Activated gamma-delta T cell (primary cell): Measurements from ENCODE around the gene BAHCC1.
A peak's percentile ranks its signal among the peaks of the same experiment; 100 is the strongest.

ENCODE experiments used
- DNase-seq: peaks from one replicate; lab custom pipeline; 2025; lab: John Stamatoyannopoulos, UW

Gene BAHCC1

DNA sequence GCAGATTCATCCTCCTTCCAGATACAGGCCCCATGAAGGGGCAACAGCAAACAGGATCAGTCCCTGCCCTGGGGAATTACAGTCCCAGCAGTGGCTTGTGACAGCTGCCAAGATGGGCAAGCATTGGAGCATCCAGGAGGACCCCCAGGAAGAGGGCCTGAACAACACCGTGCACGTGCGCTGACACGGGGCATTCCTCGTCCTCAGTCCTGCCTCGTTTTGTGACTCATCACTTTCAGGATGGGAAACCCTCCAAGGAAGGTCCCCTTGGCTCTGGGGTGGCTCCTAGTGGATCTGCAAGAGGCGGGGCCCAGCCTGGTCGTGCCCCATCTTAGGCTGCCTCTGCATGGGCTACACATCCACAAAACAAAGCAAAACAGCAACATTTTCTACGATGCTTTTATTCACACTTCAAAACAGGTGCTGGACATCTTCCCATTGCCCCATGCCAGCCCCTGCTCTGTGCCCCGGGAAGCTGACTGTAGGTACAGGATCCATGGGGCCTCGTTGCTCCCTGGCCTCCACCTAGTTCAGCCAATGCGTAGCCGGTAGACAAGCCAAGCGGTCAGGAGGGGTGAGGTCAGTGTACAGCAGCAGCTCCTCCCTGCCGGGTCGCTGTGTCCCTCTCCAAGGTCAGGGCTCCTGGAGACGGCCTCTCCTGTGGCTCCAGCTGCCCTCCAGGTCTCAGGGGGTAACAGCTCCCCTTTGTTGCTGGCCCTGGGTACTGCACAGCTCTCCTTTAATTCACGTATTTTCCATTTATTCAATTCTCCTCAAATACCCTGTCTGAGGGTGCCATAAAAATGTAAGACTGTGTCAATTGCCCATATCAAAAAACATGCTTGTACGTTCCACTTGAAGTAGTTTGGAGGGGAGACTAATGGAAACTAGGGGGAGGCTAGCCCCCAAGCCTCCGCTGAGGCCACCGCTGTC is 85.1 kb downstream of the BAHCC1 start:
- no peak for DNase-seq

DNA sequence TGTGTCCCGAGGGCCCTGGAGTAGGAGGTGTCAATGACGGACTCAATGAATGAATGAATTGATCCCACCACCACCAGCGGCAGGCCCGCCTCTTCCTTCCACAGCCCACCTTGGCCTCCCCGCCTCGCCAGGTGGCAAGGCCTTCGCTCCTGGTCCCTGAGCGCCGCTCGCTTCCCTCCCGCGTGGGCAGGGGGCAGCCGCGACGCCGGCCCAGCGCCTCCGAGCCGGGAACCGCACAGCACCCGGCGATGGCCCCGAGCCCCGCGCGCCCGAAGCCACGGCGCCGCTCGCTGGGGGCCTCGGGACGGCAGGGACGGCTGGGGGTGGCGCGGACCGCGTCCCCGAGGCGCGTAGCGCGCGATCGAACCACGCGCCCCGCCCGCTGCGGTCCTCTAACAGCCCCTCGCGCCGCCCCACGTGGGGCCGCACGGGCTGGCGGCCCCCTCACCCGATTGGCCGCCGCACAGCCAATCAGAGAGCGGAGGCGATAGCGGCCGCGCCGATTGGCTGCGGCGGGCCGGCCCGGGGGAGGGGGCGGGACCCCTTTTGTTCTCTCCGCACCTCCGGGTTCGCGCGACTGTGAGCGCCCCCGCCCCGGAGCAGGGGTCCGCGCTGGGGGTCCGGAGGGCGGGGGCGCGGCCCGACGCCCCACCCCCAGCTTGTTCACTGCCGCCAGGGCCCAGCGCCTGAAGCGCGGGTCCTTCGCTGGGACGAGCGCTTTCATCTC is 86.0 kb downstream of the BAHCC1 start:
- peak; percentile 47 for DNase-seq

DNA sequence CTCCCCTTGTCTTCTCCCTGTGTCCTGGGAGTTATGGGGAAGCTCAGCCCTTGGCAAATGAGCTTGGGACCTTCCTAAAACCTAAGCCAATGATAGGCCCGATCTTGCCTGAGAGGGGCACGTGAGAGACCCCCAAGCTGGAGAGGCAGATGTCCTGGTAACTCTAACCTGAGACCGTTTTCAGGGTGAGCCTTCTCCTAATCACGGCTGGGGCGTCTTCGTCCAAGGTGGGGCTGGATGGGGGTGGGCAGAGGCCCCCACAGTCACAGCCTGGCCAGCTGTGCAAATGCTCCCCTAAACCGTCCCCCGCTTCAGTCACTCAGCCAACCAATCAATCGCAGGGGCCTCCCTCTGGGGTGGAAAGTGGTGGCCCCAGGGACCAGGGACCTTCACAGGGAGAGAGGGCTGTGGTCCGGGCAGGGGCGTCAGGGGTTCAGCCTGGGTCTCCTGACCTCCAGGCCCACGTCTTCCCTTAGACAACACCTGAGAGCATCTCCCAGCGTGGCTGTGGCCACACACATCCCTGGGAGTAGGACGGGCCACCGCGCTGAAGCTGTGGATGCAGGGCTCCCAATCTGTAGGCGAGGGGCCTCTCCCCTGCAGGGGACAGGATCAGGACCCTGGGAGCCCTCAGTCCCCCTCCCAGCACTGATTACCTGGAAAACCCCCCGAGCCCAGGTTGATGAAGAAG is 86.7 kb downstream of the BAHCC1 start:
- no peak for DNase-seq

DNA sequence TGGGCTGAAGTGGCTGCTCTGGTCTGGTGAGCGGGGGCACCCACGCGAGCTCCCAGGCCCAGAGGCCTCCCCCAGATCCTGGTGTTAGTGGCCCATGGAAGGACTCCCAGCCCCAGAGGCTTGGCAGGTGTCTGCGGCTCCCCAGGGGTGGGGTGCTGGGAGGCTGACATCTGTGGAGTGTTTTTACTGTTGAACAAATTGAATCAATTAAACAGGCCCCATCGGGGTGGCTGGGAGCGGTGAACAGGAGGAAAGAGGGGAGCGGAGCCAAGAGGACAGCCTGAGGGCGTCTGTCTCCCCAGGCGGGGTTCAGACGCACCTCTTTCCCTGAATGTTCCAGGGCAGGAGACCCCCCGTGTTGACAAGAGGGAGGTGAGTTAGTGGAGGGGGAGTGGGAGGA is 87.4 kb downstream of the BAHCC1 start:
- no peak for DNase-seq

DNA sequence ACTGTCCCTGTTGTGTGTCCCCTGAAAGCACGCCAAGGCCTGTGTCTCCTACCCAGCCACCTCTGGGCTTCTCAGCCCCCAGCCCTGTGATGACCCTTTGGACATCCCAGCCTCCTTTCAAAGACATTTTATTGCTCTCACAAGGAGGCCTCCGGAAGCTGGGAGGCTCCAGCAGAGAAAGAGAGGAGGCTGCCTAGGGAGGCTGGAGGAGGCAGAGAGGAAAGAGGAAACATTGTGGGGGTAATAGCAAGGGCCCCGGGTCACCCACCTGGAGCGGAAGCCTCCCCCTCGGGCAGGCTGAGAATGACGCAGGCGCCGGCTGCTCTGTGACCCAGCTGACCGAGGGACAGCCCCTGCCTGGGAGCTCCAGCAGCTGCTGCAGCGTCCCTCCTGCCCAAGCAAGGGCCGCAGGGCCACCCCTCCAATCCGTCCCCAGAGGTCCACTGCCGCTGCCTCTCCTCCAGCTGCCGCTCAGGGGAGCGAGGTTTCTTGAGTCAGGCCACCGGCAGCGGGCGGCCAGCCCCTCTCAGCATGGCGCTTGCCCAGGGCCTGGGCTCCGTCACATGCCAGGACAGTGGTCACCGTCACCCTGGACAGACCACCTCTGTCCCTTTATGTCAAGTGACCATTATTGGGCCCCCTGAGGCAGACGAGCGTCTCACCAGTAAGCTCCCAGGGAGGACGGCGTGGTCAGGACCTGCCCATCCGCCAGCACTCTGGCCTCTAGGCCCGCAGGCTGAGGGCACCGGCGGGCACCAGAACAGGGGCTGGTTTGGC is 88.0 kb downstream of the BAHCC1 start:
- DNase-seq: no peak

DNA sequence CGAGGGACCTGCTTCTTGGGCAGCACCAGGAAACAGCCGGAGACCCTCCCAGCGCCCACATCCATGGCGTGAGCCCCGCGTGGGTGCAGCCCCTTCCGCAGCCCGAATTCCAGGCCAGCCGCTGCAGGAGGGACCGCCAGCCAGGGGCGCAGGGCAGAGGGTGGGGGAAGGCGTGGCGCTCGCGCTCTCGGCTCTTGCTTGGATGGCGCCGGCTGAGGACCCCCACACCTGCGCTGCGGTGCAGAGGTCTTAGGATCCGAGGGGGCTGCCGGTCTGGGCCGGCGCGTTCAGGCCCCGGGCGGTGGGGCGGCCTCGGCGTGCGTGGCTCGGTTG is 88.6 kb downstream of the BAHCC1 start:
- no peak for DNase-seq

DNA sequence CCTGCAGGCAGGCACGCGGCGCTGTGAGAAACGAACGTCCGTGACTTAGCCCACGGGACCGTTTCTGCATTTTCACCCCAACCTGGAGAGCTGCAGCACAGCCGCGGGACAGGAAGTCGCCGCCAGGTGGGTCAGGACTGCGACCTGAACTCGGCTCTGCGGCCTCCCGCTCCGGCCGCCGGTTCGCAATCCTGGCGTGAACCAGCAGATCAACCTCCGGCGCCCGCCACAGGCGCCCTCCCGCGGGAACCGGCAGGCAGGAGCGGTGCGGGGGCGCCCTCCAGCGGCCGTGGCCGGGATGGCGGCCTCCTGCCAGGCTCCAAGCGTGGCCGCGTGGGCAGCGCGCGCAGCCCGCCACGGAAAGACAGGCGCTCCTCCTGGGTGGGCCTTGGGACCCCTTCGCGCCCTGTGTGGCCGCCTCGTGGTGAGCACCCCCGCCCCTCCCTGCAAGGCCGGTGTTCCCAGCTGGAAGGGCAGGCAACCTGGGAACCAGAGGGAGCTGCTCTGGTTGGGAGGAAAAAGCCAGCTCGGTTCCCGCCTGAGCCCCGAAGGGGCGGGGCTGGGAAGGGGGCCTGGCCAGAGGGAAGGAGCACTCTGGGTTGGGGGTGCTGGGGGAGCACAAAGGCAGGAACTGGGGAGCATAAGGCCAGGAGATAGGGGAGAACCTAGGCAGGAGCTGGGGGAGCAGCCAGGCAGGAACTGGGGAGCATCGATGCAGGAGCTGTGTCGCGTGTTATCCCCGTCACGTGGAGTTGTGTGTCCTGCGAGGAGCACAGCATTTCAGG is 89.1 kb downstream of the BAHCC1 start:
- DNase-seq: peak; percentile 70

DNA sequence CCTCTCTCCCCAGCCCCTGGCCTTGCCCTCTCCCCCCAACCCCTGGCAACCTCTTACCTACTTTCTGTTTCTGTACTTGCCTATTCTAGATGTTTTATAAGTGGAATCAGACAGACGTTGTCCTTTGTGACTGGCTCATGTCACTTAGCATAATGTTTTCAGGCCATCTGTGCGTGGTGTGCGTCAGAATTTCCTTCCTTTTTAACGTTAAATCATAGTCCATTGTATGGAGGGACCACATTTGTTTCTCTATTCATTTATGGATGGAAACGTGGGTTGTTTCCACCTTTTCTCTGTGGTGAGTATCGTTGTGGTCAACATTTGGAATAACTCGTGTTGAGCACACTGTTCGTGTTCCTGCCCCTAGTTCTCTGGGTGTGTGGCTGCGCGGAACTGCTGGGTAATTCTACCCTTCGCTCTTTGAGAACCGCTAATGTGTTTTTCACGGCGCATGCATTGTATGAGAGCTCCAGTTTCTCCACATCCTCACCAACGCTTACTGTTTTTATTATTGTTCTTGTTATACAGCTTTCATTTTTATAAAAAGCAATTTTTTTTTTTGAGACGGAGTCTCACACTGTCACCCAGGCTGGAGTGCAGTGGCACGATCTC is 91.0 kb downstream of the BAHCC1 start:
- no peak for DNase-seq

DNA sequence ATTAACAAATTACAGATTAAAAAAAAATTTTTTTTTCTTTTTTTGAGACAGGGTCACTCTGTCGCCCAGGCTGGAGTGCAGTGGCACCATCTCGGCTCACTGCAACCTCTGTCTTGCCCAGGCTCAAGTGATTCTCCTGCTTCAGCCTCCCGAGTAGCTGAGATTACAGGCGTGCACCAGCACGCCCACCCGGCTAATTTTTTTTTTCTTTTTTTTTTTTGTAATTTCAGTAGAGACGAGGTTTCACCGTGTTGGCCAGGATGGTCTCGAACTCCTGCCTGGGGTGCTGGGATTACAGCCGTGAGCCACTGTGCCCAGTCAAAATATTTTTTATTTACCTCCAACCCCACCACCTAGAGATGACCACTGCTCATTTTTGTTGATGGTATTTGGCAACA is 91.8 kb downstream of the BAHCC1 start:
- no peak for DNase-seq

DNA sequence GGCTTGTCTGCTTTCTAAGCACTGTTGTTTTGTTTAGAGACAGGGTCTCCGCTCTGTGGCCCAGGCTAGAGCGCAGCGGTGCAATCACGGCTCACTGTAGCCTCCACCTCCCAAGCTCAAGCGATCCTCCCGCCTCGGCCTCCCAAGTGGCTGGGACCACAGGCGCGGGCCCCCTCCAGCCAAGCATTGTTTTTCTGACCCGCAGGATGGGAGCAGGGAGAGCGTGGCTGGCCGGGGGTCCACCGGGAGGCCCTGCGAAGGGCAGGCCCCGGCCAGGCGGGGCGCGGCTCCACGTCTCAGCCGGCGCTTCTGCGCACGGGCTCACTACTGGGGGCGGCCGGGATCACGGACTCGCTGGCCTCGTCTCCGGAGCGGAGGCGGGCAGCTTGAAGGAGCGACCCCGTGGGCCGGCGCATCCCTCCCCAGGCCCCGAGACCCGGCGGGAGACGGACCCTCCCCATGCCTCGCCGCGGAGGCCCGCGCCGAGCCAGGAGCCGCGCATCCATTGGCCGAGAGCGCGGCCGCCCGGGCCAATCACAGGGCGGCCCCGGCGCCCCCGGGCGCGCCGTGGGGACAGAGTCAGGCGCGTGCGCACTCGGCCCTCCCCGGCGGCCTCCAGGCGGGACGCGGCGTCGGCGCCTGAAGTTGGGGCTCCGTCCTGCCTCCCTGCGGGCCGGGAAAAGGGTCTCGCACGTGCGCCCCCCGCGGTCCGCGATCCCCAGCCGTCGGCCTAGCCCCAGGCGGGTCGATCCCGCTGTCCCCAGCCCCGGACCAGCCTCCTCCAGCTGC is 92.4 kb downstream of the BAHCC1 start:
- peak; percentile 69 for DNase-seq

DNA sequence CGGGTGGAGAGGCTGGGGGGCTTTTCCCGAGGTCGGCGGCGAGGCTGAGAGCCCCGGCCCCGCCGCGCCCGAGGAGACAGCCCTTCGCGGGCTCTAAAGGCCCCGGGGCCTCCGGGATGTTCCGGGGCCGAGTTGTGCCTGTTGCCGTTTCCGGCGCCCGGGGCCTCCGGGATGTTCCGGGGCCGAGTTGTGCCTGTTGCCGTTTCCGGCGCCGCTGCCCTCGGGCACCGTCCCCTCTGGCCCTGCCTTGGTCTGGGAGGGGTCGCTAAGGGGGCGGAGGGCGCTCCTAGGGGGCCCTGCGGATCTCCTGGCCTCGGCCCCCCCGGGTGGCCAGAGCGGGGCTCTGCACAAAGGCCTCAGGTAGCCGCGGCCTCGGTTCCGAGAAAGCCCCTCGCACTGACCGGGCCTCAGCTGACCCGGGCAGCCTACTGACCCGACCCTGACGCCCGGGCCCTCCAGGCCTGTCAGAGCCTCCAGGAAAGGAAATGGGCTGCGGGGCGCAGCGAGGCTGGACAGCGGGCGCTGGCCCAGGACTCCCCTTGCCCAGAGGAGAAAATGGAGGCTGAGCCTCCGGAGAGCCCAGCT is 93.1 kb downstream of the BAHCC1 start:
- no peak for DNase-seq

DNA sequence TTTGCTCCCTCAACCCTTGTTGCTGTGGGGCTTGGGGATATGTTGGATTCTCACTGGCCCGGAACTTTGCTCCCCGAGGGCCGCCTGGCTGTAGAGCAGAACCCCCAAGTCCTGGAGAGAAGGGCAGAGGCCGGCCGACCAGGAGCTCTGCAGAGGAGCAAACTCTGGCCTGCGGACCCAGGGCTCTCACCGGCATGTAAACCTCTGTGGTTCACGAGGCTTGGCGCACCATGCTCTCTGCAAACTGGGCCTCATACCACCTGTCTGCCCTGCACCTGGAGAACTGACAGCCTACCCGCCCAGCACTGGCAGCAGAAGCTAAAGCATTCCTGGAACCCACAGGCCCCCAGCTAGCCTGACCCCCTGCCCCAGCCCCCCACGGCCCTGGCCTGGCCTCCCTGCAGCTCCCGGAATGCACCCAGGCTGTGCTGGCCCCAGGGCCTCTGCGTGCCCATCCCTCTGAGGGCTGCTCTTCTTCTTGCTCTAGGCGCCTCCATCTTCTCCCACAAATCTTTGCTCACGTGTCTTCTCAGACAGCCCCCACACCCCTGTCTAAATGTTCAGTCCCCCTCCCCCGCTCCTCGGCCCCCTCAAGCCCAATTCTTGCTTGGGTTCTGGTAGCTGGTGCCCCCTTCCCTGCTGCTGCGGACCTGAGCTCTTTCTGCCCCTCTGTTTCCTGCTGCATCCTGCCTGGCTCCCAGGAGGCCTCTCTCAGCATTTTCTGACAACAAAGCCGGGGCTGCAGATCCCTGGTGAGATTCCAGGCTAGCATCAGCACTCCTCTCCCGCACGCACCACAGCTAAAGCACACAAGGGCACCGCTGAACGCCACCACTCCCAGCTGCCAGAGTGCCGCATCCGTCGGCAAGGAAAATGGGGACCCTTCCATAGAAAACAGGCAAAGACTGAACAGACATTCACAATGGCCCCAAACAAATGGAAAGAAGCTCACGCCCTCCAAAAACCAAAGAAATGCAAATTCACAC is 94.0 kb downstream of the BAHCC1 start:
- DNase-seq: no peak

DNA sequence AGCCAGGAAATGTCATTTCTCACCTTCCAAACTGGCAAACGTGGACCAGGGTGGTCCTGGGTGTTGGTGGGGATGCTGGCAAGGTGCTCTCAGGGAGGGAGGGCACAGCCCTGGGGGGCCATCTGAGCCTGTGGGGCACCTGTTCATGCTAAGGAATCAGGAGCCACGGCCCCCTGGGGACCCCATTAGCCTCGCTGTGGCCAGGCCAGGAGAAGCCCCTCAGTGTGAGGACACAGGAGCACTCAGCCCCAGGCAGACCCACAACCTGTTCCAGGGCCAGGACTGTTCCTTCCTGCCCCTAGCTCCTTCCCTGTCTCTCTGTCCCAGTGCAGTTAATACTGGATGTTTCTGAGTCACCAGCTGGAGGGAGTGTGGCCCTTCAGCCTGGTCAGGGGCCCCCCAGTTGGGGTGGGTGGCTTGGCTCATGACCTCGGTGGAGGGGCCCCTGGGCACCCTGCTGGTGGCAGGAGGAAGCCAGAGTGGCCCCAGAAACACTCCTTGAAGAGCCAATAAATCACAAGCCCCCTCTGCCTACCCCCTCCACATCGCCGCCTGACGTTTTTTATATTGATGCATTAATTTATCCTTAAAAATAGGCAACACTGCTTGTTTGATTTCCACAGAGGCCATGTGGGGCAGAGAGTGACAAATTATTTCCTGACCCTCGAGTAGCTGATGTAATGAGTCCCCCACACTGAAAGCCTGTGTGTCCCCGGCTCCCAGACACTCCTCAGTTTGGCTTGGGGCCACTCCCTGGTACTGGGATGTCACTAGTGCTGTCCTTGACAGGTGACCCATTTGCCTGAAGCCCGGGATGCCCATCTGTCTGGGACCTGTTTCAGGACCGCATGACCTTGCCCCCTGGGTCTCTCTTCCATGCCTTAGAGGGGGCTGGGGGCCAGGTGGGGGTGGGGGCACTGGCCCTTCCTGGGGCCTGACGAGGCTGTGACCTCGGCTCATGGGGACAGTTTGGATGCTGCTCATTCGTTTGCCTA is 95.0 kb downstream of the BAHCC1 start:
- no peak for DNase-seq

DNA sequence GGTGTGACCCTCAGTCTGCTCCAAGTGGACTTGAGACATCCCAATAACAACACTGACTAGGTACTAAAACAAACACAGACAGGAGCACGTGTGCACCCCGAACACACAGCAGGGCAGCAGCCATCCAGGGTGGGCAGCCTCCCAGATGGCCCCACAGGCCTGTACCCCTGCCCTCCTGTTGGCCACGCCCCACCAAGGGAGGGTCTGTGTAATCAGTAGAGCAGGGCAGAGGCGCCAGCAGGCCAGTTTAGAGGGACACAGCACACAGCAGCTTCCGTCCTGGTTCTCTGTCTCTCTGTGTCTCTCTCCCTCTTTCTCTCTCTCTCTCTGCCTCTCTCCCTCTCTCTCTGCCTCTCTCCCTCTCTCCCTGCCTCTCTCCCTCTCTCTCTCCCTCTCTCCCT is 95.9 kb downstream of the BAHCC1 start:
- DNase-seq: no peak

DNA sequence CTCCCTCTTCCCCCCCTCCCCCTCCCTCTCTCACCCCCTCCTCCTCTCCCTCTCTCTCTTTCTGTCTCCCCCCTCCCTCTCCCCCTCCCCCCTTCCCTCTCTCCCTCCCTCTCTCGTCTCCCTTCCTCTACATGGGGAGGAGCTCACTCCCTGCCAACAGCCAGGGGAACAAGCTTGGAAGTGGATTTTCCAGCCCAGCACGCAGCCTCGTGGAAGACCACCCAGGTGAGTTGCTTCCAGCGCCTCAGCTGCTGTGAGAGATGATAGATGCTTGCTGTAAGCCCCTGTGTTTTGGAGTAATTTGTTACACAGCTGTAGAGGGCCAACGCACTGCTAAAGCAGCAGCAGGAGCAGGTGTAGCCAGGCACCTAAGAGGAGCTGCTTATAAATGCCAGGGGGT is 96.5 kb downstream of the BAHCC1 start:
- no peak for DNase-seq

DNA sequence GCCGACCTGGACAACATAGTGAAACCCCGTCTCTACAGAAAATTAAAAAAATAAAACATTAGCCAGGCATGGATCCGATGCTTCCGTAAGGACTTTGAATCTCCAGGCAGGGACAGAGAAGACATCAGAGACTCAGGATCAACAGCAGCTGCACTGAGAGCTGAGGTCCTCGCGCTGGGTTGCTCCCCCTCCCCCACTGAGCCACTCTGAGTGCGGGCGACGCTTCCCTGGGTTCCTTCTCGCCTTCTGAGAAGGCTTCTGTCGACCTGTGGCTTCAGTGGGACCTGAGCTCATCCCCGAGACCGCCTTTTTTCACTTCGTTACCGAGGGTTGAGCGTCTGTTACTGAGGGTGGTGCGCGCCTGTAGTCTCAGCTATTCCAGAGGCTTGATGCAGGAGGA is 96.9 kb downstream of the BAHCC1 start:
- no peak for DNase-seq

DNA sequence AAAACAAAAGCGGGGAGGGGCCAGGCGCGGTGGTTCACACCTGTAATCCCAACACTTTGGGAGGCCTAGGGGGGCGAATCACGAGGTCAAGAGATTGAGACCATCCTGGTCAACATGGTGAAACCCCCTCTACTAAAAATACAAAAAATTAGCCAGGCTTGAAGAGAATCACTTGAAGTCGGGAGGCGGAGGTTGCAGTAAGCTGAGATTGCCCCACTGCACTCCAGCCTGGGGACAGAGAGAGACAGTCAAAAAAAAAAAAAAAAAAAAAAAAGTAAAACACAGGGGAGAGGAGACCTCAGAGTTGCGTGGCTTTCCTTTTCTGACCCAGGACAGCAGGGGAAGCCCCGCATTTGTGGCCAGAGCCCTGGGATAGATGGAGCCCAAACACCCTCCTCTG is 97.4 kb downstream of the BAHCC1 start:
- DNase-seq: no peak
